Activated T-helper 1 cell treated with anti-CD3 and anti-CD28 coated beads, Interleukin-12 subunit alpha, Interleukin-12 subunit beta, Interleukin-2, Interleukin-4 antibody, amounts not matched to agents 30 ng/mL and 10 ng/mL and 1 ng/mL, durations not matched to agents 14 hours and 24 hours and 36 hours (primary cell): ENCODE measurements around the gene PSMF1. TPM values are rescaled to one million over a fixed set of nuclear protein-coding genes. Genes with fewer than 3 reads are reported as not detected.

Experiments used
- DNase-seq: peaks from one replicate; pipeline ENCODE4 v3.0.0; 2021; ENCODE audit warnings: low spot score
- H3K27ac Mint-ChIP-seq: one replicate; pipeline ENCODE4 v1.8.0; 2021; ENCODE audit warnings: mild to moderate bottlenecking, mixed read lengths
- H3K27me3 Mint-ChIP-seq: one replicate; pipeline ENCODE4 v1.8.0; 2022; ENCODE audit warnings: mild to moderate bottlenecking, moderate library complexity, mixed read lengths; ENCODE audit not compliant: insufficient read depth
- H3K36me3 Mint-ChIP-seq: one replicate; pipeline ENCODE4 v1.8.0; 2021; ENCODE audit warnings: low read depth, mixed read lengths
- H3K4me1 Mint-ChIP-seq: one replicate; pipeline ENCODE4 v1.8.0; 2021; ENCODE audit warnings: low read depth, mixed read lengths
- H3K4me3 Mint-ChIP-seq: one replicate; pipeline ENCODE4 v1.8.0; 2021; ENCODE audit warnings: mild to moderate bottlenecking, moderate library complexity, mixed read lengths
- H3K9me3 Mint-ChIP-seq: one replicate; pipeline ENCODE4 v1.8.0; 2021; ENCODE audit warnings: mixed read lengths
- intact Hi-C: fragments of 100-400 bp; cut with micrococcal nuclease; formaldehyde crosslinking; loops from one replicate; pipeline ENCODE4 v1.15.1; 2024
- total RNA-seq: library from RNA; stranded (reverse); gene quantifications from 2 replicates; pipeline ENCODE4 v1.2.3, GENCODE V29; 2022

PSMF1 gene
- total RNA-seq, 1 donor from 2014 or later: 185 TPM

GRCh38 chr20:1187605-1188171, 69.3 kb downstream of the PSMF1 start:
- no peaks in the 10 kb centered on the region for H3K36me3 Mint-ChIP-seq
- DNase-seq: no peak
- H3K4me1 Mint-ChIP-seq: peaks cover 6% of the 10 kb centered on the region
- H3K9me3 Mint-ChIP-seq: no peaks in the 10 kb centered on the region
- intact Hi-C loops: loop anchor here (10.0 kb wide), 1 partner anchor 213 kb away; no protein-coding TSS in a partner anchor
- no peak overlapping the region for H3K27ac Mint-ChIP-seq
- peaks cover 33% of the 10 kb centered on the region for H3K27me3 Mint-ChIP-seq
- no peak overlapping the region for H3K4me3 Mint-ChIP-seq

GRCh38 chr20:1188347-1188746, 69.9 kb downstream of the PSMF1 start:
- Mint-ChIP-seq H3K4me3 (no peak overlapping the region), H3K4me1 (peaks cover 6% of the 10 kb centered on the region), H3K9me3 (no peaks in the 10 kb centered on the region), H3K27me3 (peaks cover 31% of the 10 kb centered on the region), H3K27ac (no peak overlapping the region), H3K36me3 (no peaks in the 10 kb centered on the region)
- DNase-seq: no peak
- intact Hi-C loops: loop anchor here (10.0 kb wide), 1 partner anchor 214 kb away; no protein-coding TSS in a partner anchor

GRCh38 chr20:1189827-1190226, 71.4 kb downstream of the PSMF1 start:
- Mint-ChIP-seq H3K4me3 (no peak overlapping the region), H3K27ac (no peak overlapping the region), H3K4me1 (no peaks in the 10 kb centered on the region), H3K27me3 (peaks cover 17% of the 10 kb centered on the region), H3K36me3 (no peaks in the 10 kb centered on the region), H3K9me3 (no peaks in the 10 kb centered on the region)
- intact Hi-C loops: loop anchor here (10.0 kb wide), 1 partner anchor 215 kb away; no protein-coding TSS in a partner anchor
- no peak for DNase-seq

GRCh38 chr20:1190847-1191246, 72.4 kb downstream of the PSMF1 start:
- Mint-ChIP-seq H3K4me1 (no peaks in the 10 kb centered on the region), H3K4me3 (no peak overlapping the region), H3K27me3 (peaks cover 16% of the 10 kb centered on the region), H3K36me3 (no peaks in the 10 kb centered on the region), H3K27ac (no peak overlapping the region), H3K9me3 (no peaks in the 10 kb centered on the region)
- no peak for DNase-seq
- intact Hi-C loops: no loop called here

- Mint-ChIP-seq H3K27ac (no peak overlapping the region), H3K9me3 (no peaks in the 10 kb centered on the region), H3K4me3 (no peak overlapping the region), H3K27me3 (peaks cover 12% of the 10 kb centered on the region), H3K36me3 (no peaks in the 10 kb centered on the region), H3K4me1 (no peaks in the 10 kb centered on the region)
- DNase-seq: no peak
- intact Hi-C loops: no loop called here
These were observed 72.9 kb downstream of the PSMF1 start for GRCh38 chr20:1191299-1191698.

GRCh38 chr20:1195226-1195625, 76.8 kb downstream of the PSMF1 start:
- no peak for DNase-seq
- no peak overlapping the region for H3K27ac Mint-ChIP-seq
- intact Hi-C loops: no loop called here
- H3K4me1 Mint-ChIP-seq: peaks cover 6% of the 10 kb centered on the region
- H3K27me3 Mint-ChIP-seq: peaks cover 6% of the 10 kb centered on the region
- H3K9me3 Mint-ChIP-seq: no peaks in the 10 kb centered on the region
- H3K4me3 Mint-ChIP-seq: no peak overlapping the region
- no peaks in the 10 kb centered on the region for H3K36me3 Mint-ChIP-seq

GRCh38 chr20:1196634-1197033, 78.2 kb downstream of the PSMF1 start:
- Mint-ChIP-seq H3K9me3 (no peaks in the 10 kb centered on the region), H3K27me3 (no peaks in the 10 kb centered on the region), H3K4me3 (no peak overlapping the region), H3K4me1 (peaks cover 10% of the 10 kb centered on the region), H3K36me3 (no peaks in the 10 kb centered on the region), H3K27ac (no peak overlapping the region)
- intact Hi-C loops: no loop called here
- no peak for DNase-seq

- no peaks in the 10 kb centered on the region for H3K27me3 Mint-ChIP-seq
- H3K27ac Mint-ChIP-seq: no peak overlapping the region
- H3K36me3 Mint-ChIP-seq: no peaks in the 10 kb centered on the region
- H3K9me3 Mint-ChIP-seq: no peaks in the 10 kb centered on the region
- H3K4me1 Mint-ChIP-seq: peaks cover 10% of the 10 kb centered on the region
- no peak overlapping the region for H3K4me3 Mint-ChIP-seq
- intact Hi-C loops: no loop called here
- DNase-seq: no peak
These were observed 79.4 kb downstream of the PSMF1 start for GRCh38 chr20:1197801-1198200.

- H3K9me3 Mint-ChIP-seq: no peaks in the 10 kb centered on the region
- H3K4me1 Mint-ChIP-seq: peaks cover 10% of the 10 kb centered on the region
- intact Hi-C loops: no loop called here
- H3K27me3 Mint-ChIP-seq: no peaks in the 10 kb centered on the region
- H3K36me3 Mint-ChIP-seq: no peaks in the 10 kb centered on the region
- DNase-seq: no peak
- H3K4me3 Mint-ChIP-seq: no peak overlapping the region
- no peak overlapping the region for H3K27ac Mint-ChIP-seq
These were observed 80.3 kb downstream of the PSMF1 start for GRCh38 chr20:1198751-1199150.

- no peak overlapping the region for H3K4me3 Mint-ChIP-seq
- no peaks in the 10 kb centered on the region for H3K9me3 Mint-ChIP-seq
- H3K27me3 Mint-ChIP-seq: no peaks in the 10 kb centered on the region
- no peaks in the 10 kb centered on the region for H3K36me3 Mint-ChIP-seq
- DNase-seq: no peak
- peaks cover 10% of the 10 kb centered on the region for H3K4me1 Mint-ChIP-seq
- intact Hi-C loops: no loop called here
- H3K27ac Mint-ChIP-seq: no peak overlapping the region
These were observed 80.9 kb downstream of the PSMF1 start for GRCh38 chr20:1199212-1199873.

GRCh38 chr20:1199964-1200363, 81.6 kb downstream of the PSMF1 start:
- no peaks in the 10 kb centered on the region for H3K36me3 Mint-ChIP-seq
- H3K27ac Mint-ChIP-seq: no peak overlapping the region
- no peak overlapping the region for H3K4me3 Mint-ChIP-seq
- H3K27me3 Mint-ChIP-seq: no peaks in the 10 kb centered on the region
- peaks cover 10% of the 10 kb centered on the region for H3K4me1 Mint-ChIP-seq
- intact Hi-C loops: no loop called here
- H3K9me3 Mint-ChIP-seq: no peaks in the 10 kb centered on the region
- DNase-seq: no peak

- no peaks in the 10 kb centered on the region for H3K36me3 Mint-ChIP-seq
- DNase-seq: no peak
- no peak within 1 kb of the TSS for H3K27ac Mint-ChIP-seq
- no peaks in the 10 kb centered on the region for H3K9me3 Mint-ChIP-seq
- intact Hi-C loops: no loop called here
- H3K4me1 Mint-ChIP-seq: peaks cover 10% of the 10 kb centered on the region
- peaks cover 5% of the 10 kb centered on the region for H3K27me3 Mint-ChIP-seq
- no peak within 1 kb of the TSS for H3K4me3 Mint-ChIP-seq
These were observed 84.5 kb downstream of the PSMF1 start, which contains the start of gene C20orf202 for GRCh38 chr20:1202762-1203504. Gene C20orf202 (plus strand): TSS chr20:1203454. CDS start chr20:1203586, 132 bp downstream.

- no peaks in the 10 kb centered on the region for H3K36me3 Mint-ChIP-seq
- no peak overlapping the region for H3K4me3 Mint-ChIP-seq
- no peak for DNase-seq
- peaks cover 5% of the 10 kb centered on the region for H3K27me3 Mint-ChIP-seq
- peaks cover 10% of the 10 kb centered on the region for H3K4me1 Mint-ChIP-seq
- no peak overlapping the region for H3K27ac Mint-ChIP-seq
- no peaks in the 10 kb centered on the region for H3K9me3 Mint-ChIP-seq
- intact Hi-C loops: no loop called here
These were observed 85.2 kb downstream of the PSMF1 start for GRCh38 chr20:1203630-1204029.
